ENCODE data around the gene CCDC82. TPM values are rescaled to one million over a fixed set of nuclear protein-coding genes. Genes with fewer than 3 reads are reported as not detected.
A peak's percentile ranks its signal among the peaks of the same experiment; 100 is the strongest.

Gene CCDC82
- total and polyA plus RNA-seq, 2 of the 4 experiments (the other 2 are of a cell fraction) = 4.1 to 9.4 TPM

GRCh38 chr11:96303980-96304379 is 85.7 kb downstream of the CCDC82 start:
- Histone ChIP-seq H3K27ac (ENCODE audit: insufficient read depth, low read length) (peak overlapping the region; percentile 9; the same call in 1 of the 2 replicates), H2BK5ac (ENCODE audit: low read depth, low read length, poor library complexity, severe bottlenecking) (peak overlapping the region; percentile 22), H3K27me3 (ENCODE audit: control insufficient read depth, insufficient read depth, low read length) (no peaks in the 10 kb centered on the region), H4K20me1 (ENCODE audit: insufficient read depth, low read length) (peaks cover 8% of the 10 kb centered on the region; the same call in 1 of the 2 replicates), H2BK15ac (ENCODE audit: low read depth, low read length) (peak overlapping the region; percentile 19; the same call in 2 of the 3 replicates), H4K91ac (ENCODE audit: insufficient read depth, low read depth, low read length) (peak overlapping the region; percentile 10; the same call in 1 of the 2 replicates), H3K23ac (ENCODE audit: low read depth, low read length) (peak overlapping the region; percentile 76), H3K79me1 (ENCODE audit: low read depth in 1 of 2, low read length in 2 of 2) (peaks cover 33 to 70% of the 10 kb centered on the region in 2 experiments), H3K14ac (replicated peaks; ENCODE audit: low read depth, low read length) (peak overlapping the region; percentile 30; the same call in 1 of the 2 replicates), H3K36me3 (ENCODE audit: control insufficient read depth, insufficient read depth, low read length) (0 out of 2 replicates have a peak, but pooled peaks cover 1% of the 10 kb centered on the region), H2BK20ac (ENCODE audit: low read depth, low read length) (no peak overlapping the region; the same call in 1 of the 2 replicates), H3K4me3 (ENCODE audit: insufficient read depth, low read depth, low read length) (no peak overlapping the region), H4K5ac (ENCODE audit: low read depth, low read length) (peak overlapping the region; percentile 38; the same call in 1 of the 2 replicates), H3K9ac (ENCODE audit: low read depth, low read length) (no peak overlapping the region), H3K9me3 (ENCODE audit: control insufficient read depth, insufficient read depth, low read length) (no peaks in the 10 kb centered on the region), H2AFZ (replicated peaks; ENCODE audit: low read length, poor library complexity) (no peak overlapping the region), H3K4ac (ENCODE audit: low read depth, low read length) (peak overlapping the region; percentile 37; the same call in 1 of the 2 replicates), H2AK5ac (ENCODE audit: low read depth, low read length) (peak overlapping the region; percentile 81), H2AK9ac (replicated peaks; ENCODE audit: low read depth, low read length, poor library complexity) (no peak overlapping the region), H3K56ac (ENCODE audit: extremely low read depth, insufficient read depth, low read length) (no peak overlapping the region), H3K18ac (ENCODE audit: low read depth, low read length) (peak overlapping the region; percentile 43; the same call in 1 of the 2 replicates), H3K4me1 (ENCODE audit: control insufficient read depth, insufficient read depth, low read length) (peaks cover 11% of the 10 kb centered on the region), H3K4me2 (ENCODE audit: low read depth, low read length) (no peak overlapping the region), H4K8ac (ENCODE audit: low read depth in 2 of 2, low read length in 2 of 2) (peak overlapping the region; percentile 10 to 51; a peak in 2 of 4 replicates), H2BK120ac (ENCODE audit: low read depth, low read length) (peak overlapping the region; percentile 3; the same call in 1 of the 2 replicates), H3K9me1 (ENCODE audit: insufficient read depth, low read length) (peaks cover 22% of the 10 kb centered on the region)
- ChIA-PET CTCF (no interaction called here), POLR2A (ENCODE audit: unreplicated experiment) (interaction anchor here (0.7 kb wide), 1 partner anchor 35 kb away, joined by 3 read pairs; no protein-coding TSS in a partner anchor)
- dilution Hi-C loops (cut with HindIII; ENCODE audit: low sequenced_read_pairs, unreplicated experiment) = no loop called here
- WGBS, 2 experiments (ENCODE audit: extremely low coverage in 2 of 2, insufficient read length in 1 of 2) = 100% methylated on average over 1 of the region's 3 CpGs; no CpG with 5 or more reads in 1 of the 2 experiments
- intact Hi-C loops (cut with micrococcal nuclease) = no loop called here
- in situ Hi-C loops (cut with MboI; ENCODE audit: low sequenced_read_pairs) = no loop called here
- BruUV-seq (replicated peaks) = no TSS peak
- TF ChIP-seq CTCF (conservative IDR thresholded peaks at IDR 0.05; ENCODE audit: low read depth, low read length) = no peak
- no peak for TF ChIP-seq SMC3 (IDR thresholded peaks at IDR 0.05; ENCODE audit: low read depth, low read length)
- TF ChIP-seq NFE2L2 (IDR thresholded peaks at IDR 0.05; ENCODE audit: low read depth, low read length) = no peak
- no peak for TF ChIP-seq RAD21 (IDR thresholded peaks at IDR 0.05; ENCODE audit: low read length)
- TF ChIP-seq CEBPB (IDR thresholded peaks at IDR 0.05; ENCODE audit: low read depth, low read length) = no peak
- no peak for TF ChIP-seq USF2 (IDR thresholded peaks at IDR 0.05; ENCODE audit: low read depth, low read length)
- no peak for TF ChIP-seq POLR2A (IDR thresholded peaks at IDR 0.05; ENCODE audit: low read depth, low read length)
- TF ChIP-seq MAZ (IDR thresholded peaks at IDR 0.05; ENCODE audit: borderline replicate concordance, low read depth, low read length) = no peak
- TF ChIP-seq BHLHE40 (IDR thresholded peaks at IDR 0.05; ENCODE audit: low read depth, low read length) = no peak
- no peak for TF ChIP-seq MXI1 (IDR thresholded peaks at IDR 0.05; ENCODE audit: borderline replicate concordance, low read depth, low read length)
- TF ChIP-seq ELK1 (IDR thresholded peaks at IDR 0.05; ENCODE audit: borderline replicate concordance, low read depth, low read length) = no peak
- TF ChIP-seq FOS (IDR thresholded peaks at IDR 0.05; ENCODE audit: low read depth, low read length) = no peak
- TF ChIP-seq RFX5 (IDR thresholded peaks at IDR 0.05; ENCODE audit: low read depth, low read length) = no peak
- TF ChIP-seq RCOR1 (IDR thresholded peaks at IDR 0.05; ENCODE audit: insufficient replicate concordance, low read length) = no peak
- no peak for TF ChIP-seq MAFK (IDR thresholded peaks at IDR 0.05; ENCODE audit: low read depth, low read length)
- TF ChIP-seq CHD1 (IDR thresholded peaks at IDR 0.05; ENCODE audit: low read depth, low read length) = no peak
- DNase-seq (no peak), ATAC-seq (ENCODE audit: low read depth) (no peak)

All from IMR-90 (cell line).